ENCODE measurements around the gene KDM8.

Gene KDM8

DNA sequence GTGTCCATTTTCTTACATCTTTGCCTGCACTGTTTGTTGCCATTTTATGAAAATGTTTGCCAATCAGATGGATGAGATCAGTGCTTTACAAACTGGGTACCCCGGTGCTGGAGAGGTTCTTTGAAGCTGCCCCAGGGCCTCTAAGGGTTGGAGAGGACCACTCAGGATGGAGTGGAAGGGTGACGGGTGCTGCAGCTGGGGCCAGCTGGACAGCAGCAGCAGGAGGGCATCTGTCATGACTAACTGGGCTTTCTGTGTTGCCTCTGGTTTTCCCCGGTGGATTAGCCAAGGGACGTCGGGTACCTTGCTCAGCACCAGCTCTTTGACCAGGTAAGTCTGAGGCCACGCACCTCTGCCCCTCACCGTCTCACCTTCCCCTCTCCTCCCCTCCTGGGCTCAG is 12.3 kb downstream of the KDM8 start:
- TF ChIP-seq, protein P1, sequence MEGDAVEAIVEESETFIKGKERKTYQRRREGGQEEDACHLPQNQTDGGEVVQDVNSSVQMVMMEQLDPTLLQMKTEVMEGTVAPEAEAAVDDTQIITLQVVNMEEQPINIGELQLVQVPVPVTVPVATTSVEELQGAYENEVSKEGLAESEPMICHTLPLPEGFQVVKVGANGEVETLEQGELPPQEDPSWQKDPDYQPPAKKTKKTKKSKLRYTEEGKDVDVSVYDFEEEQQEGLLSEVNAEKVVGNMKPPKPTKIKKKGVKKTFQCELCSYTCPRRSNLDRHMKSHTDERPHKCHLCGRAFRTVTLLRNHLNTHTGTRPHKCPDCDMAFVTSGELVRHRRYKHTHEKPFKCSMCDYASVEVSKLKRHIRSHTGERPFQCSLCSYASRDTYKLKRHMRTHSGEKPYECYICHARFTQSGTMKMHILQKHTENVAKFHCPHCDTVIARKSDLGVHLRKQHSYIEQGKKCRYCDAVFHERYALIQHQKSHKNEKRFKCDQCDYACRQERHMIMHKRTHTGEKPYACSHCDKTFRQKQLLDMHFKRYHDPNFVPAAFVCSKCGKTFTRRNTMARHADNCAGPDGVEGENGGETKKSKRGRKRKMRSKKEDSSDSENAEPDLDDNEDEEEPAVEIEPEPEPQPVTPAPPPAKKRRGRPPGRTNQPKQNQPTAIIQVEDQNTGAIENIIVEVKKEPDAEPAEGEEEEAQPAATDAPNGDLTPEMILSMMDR (IDR thresholded peaks at IDR 0.05; ENCODE audit: insufficient read depth, low read depth, low read length, missing control alignments), result no peak
- H3K4me3 ChIP-seq (ENCODE audit: low read length), result no peak overlapping the region
- no peak for DNase-seq (ENCODE audit: low read depth)

DNA sequence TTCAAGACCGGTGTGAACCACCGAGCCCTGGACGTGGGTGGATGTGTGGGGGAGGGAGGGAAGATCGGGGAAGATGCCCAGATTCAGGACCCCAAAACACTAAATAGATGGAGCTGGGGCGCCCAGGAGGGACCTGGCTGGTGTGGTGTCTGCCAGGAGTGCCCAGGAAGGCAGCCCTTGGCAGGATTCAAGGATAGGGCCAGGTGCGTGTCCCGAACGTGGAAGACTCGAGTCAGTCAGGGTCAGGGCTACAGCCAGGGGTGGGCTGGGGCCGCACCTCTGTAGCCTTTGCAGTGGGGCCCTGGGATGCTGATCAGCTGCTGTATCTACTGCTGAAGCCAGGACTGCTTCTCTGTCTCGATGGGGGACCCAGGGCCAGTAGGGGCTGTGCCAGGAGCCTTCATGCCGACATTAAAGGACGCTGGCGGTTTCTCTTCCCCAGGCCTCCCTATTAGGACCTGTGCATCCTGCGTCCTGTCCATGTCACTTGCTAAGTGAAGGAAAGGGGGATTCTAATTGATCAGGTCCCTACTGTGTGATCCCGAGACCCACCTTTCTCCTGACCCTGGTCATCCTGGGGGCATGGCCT is 13.1 kb downstream of the KDM8 start:
- no peak for DNase-seq (ENCODE audit: low read depth)
- no peak overlapping the region for H3K4me3 ChIP-seq (ENCODE audit: low read length)
- TF ChIP-seq, protein P1 (IDR thresholded peaks at IDR 0.05; ENCODE audit: insufficient read depth, low read depth, low read length, missing control alignments), result no peak

DNA sequence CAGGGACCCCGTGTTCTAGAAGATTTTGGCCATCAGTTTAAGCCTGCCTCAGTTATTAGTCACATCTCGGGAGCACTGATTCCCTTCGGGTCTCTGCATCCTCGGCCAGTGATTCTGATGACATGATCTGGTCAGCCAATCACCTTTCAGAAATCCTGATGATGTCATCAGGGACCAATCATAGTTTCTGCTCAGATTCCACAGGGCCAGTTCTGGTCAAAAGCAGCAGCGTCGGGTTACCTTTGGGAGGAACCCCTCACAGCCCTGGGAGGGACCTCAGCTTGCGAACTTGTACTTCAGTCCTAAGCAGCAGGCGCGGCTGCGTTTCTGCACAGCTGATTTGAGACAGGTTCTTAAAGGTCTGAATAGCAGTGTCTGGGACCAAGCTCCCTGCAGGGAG is 13.9 kb downstream of the KDM8 start:
- TF ChIP-seq, protein P1 (IDR thresholded peaks at IDR 0.05; ENCODE audit: insufficient read depth, low read depth, low read length, missing control alignments), result no peak
- no peak overlapping the region for H3K4me3 ChIP-seq (ENCODE audit: low read length)
- DNase-seq (ENCODE audit: low read depth), result no peak

DNA sequence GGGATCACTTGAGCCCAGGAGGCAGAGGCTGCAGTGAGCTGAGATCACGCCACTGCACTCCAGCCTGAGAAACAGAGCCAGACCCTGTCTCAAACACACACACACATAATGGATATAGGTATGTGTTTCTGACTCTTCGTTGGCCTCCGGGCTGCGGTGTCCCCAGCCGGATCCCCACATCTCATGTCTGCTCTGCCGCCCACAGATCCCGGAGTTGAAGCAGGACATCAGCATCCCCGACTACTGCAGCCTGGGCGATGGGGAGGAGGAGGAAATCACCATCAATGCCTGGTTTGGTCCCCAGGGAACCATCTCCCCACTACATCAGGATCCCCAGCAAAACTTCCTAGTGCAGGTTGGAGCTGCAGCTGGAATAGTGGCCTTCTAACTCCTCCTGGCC is 15.4 kb downstream of the KDM8 start:
- TF ChIP-seq, protein P1 (IDR thresholded peaks at IDR 0.05; ENCODE audit: insufficient read depth, low read depth, low read length, missing control alignments), result no peak
- no peak for DNase-seq (ENCODE audit: low read depth)
- no peak overlapping the region for H3K4me3 ChIP-seq (ENCODE audit: low read length)

DNA sequence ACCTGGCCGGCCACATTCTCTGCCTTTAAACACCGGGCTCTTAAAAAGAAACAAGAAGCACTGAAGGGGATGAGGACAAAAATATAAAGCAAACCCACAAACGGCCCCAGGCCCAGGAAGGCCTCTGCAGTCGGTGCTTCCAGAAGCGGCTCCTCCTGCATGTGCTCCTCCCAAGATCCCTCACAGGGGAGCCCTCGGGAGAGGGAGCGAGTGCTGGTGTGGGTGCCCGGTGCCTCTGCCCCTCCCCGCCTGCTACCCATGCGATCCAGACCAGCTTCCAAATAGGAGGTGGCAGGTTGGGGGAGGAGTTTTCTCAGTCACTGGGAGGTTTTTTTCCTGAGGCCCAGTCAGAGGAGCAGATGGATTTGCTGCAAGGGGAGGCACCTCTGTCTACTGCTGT is 15.8 kb downstream of the KDM8 start:
- TF ChIP-seq, protein P1 (IDR thresholded peaks at IDR 0.05; ENCODE audit: insufficient read depth, low read depth, low read length, missing control alignments), result no peak

DNA sequence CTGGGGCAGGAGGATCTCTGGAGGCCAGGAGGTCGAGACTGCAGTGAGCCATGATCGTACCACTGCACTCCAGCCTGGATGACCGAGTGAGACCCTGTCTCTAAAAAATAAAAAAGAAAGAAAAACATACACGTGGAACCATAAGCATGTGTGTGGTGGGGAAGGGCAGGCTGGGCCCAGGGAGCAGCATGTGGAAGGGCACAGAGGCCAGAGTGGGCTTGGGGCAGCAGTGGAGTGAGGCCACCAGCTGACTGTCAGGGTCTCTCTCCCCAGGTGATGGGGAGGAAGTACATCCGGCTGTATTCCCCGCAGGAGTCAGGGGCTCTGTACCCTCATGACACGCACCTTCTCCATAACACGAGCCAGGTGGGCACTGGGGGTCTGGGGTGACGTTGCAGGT is 16.8 kb downstream of the KDM8 start:
- no peak overlapping the region for H3K4me3 ChIP-seq (ENCODE audit: low read length)
- TF ChIP-seq, protein P1 (IDR thresholded peaks at IDR 0.05; ENCODE audit: insufficient read depth, low read depth, low read length, missing control alignments), result no peak

More for the DNA sequence above, 15.8 kb downstream of the KDM8 start:
- no peak overlapping the region for H3K4me3 ChIP-seq (ENCODE audit: low read length)
- no peak for DNase-seq (ENCODE audit: low read depth)

DNA sequence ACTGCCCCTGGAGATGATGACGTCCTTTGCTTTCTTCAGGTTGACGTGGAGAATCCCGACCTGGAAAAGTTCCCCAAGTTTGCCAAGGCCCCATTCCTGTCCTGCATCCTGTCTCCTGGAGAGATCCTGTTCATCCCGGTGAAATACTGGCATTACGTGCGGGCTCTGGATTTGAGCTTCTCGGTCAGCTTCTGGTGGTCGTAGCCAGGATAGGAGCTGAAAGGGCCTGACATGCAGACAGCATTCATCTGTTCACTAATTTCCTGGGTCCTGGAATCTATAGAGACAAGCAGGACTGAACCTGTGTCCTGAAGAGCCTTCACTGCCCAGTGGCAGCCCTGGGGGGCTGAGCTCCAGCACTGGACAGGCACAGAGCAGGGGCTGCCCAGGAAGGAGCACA is 17.2 kb downstream of the KDM8 start:
- H3K4me3 ChIP-seq (ENCODE audit: low read length), result no peak overlapping the region
- no peak for DNase-seq (ENCODE audit: low read depth)
- TF ChIP-seq, protein P1 (IDR thresholded peaks at IDR 0.05; ENCODE audit: insufficient read depth, low read depth, low read length, missing control alignments), result no peak

More for the DNA sequence above, 16.8 kb downstream of the KDM8 start:
- DNase-seq (ENCODE audit: low read depth), result no peak
